HEK293T (cell line): ENCODE data around the gene DHRS12.

ENCODE experiments used
- CTCF ChIA-PET: fragments of 350-600 bp; formaldehyde crosslinking; extraction: SDS; loops from one replicate; lab custom pipeline; 2021; ENCODE audit warnings: antibody characterized with exemption, inconsistent platforms; lab: Yijun Ruan, JAX
- POLR2A ChIA-PET: fragments of 350-600 bp; formaldehyde crosslinking; extraction: SDS; loops from one replicate; lab custom pipeline; 2020; ENCODE audit warnings: antibody characterized with exemption, inconsistent platforms; lab: Yijun Ruan, JAX
- DNase-seq: peaks from one replicate; pipeline ENCODE4 v3.0.0; 2012; ENCODE audit warnings: mixed read lengths; ENCODE audit errors: extremely low spot score
- ARNT ChIP-seq: fragments of 450-650 bp; IDR thresholded peaks from 2 replicates; pipeline ENCODE4 v1.6.1; 2017; ENCODE audit warnings: mild to moderate bottlenecking
- BHLHE40 ChIP-seq: fragments of 450-650 bp; IDR thresholded peaks from 2 replicates; pipeline ENCODE4 v1.6.1; 2016; ENCODE audit warnings: mild to moderate bottlenecking, moderate library complexity, borderline replicate concordance
- CTBP1 ChIP-seq: fragments of 450-650 bp; IDR thresholded peaks from 2 replicates; pipeline ENCODE4 v1.6.1; 2016; ENCODE audit warnings: borderline replicate concordance
- ELF4 ChIP-seq: fragments of 450-650 bp; IDR thresholded peaks from 2 replicates; pipeline ENCODE4 v1.6.1; 2017; ENCODE audit warnings: antibody characterized with exemption
- FOXA1 ChIP-seq: fragments of 450-650 bp; IDR thresholded peaks from 2 replicates; pipeline ENCODE4 v1.6.1; 2016; ENCODE audit warnings: mild to moderate bottlenecking
- FOXK2 ChIP-seq: fragments of 450-650 bp; IDR thresholded peaks from 2 replicates; pipeline ENCODE4 v1.6.1; 2016; ENCODE audit warnings: mild to moderate bottlenecking
- FOXM1 ChIP-seq: fragments of 450-650 bp; IDR thresholded peaks from 2 replicates; pipeline ENCODE4 v1.6.1; 2017; ENCODE audit warnings: mild to moderate bottlenecking, borderline replicate concordance
- HDGF ChIP-seq: fragments of 450-650 bp; IDR thresholded peaks from 2 replicates; pipeline ENCODE4 v1.6.1; 2017; ENCODE audit warnings: antibody characterized with exemption, borderline replicate concordance
- L3MBTL2 ChIP-seq: fragments of 450-650 bp; conservative IDR thresholded peaks from 2 replicates; pipeline ENCODE4 v1.6.1; 2016; ENCODE audit warnings: mild to moderate bottlenecking
- LEF1 ChIP-seq: fragments of 450-650 bp; IDR thresholded peaks from 2 replicates; pipeline ENCODE4 v1.6.1; 2017; ENCODE audit warnings: mild to moderate bottlenecking, borderline replicate concordance
- NFRKB ChIP-seq: fragments of 450-650 bp; IDR thresholded peaks from 2 replicates; pipeline ENCODE4 v1.6.1; 2016; ENCODE audit warnings: mild to moderate bottlenecking, moderate library complexity
- SP1 ChIP-seq: fragments of 450-650 bp; IDR thresholded peaks from 2 replicates; pipeline ENCODE4 v1.6.1; 2017
- SUZ12 ChIP-seq: fragments of 450-650 bp; IDR thresholded peaks from 2 replicates; pipeline ENCODE4 v1.6.1; 2016; ENCODE audit warnings: mild to moderate bottlenecking
- TARDBP ChIP-seq: fragments of 450-650 bp; IDR thresholded peaks from 2 replicates; pipeline ENCODE4 v1.6.1; 2016
- ZNF384 ChIP-seq: fragments of 450-650 bp; IDR thresholded peaks from 2 replicates; pipeline ENCODE4 v1.6.1; 2016
- TF ChIP-seq, protein P1 (sequence below): fragments of 450-650 bp; IDR thresholded peaks from 2 replicates; pipeline ENCODE4 v1.6.1; 2016

The DHRS12 gene

DNA sequence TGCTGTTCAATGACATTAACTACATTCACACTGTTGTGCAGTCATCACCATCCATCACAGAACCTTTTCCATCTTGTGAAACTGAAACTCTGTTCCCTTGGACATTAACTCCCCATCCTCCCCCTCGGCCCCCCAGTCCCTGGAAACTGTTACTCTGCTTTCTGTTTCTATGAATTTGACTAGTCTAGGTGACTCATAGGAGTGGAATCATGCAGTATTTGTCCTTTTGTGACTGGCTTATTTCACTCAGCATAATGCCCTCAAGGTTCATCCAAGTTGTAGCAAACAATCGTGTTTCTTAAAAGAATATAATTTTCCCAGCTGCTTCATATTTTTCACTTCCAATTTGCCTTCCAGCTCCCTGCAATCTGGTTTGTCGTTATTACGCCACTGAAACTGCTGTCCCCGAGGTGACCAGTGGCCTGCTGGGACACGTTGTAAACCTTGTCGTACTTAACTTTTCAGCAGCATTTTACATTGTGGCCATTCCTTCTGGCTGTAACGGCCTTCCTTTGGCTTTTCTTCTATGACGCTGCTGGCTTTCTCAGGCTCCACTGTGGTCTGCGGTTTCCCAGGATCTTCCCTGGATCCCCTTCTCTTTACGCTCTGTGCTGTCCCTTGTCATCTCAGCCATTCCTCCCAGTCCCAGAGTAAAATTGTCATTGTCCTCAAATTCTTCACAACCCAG lies 74.0 kb downstream of the DHRS12 start:
- TF ChIP-seq BHLHE40: no peak
- no peak for TF ChIP-seq HDGF
- no peak for TF ChIP-seq SP1
- TF ChIP-seq ELF4: no peak
- no peak for TF ChIP-seq FOXM1
- TF ChIP-seq ARNT: no peak
- TF ChIP-seq SUZ12: no peak
- no peak for TF ChIP-seq ZNF384
- TF ChIP-seq TARDBP: no peak
- no peak for TF ChIP-seq L3MBTL2
- no peak for TF ChIP-seq FOXA1
- TF ChIP-seq FOXK2: no peak
- DNase-seq: no peak
- ChIA-PET POLR2A (no interaction called here), CTCF (no interaction called here)

DNA sequence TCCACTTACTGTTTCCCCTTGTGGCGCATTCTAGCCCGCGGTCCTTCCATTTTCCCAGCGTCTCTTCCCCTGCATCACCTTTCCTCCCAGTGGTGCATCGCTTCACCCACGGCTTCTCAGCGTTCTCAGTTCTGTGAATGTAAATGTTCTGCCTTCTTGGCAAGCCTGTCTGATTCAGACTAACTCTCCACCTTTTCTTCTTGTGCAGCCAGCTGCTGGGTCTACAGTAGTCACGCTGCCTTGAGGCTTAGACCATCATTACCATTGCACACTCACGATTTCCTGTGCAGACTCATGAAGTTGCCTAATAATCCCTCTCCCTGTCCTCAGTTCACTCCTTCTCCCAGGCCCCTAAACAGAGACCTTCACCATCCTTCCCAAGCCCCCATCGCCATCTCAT lies 75.0 kb downstream of the DHRS12 start:
- no peak for TF ChIP-seq SP1
- TF ChIP-seq ZNF384: no peak
- TF ChIP-seq FOXM1: no peak
- TF ChIP-seq LEF1: no peak
- TF ChIP-seq L3MBTL2: no peak
- TF ChIP-seq HDGF: no peak
- no peak for TF ChIP-seq FOXK2
- TF ChIP-seq ARNT: no peak
- no peak for TF ChIP-seq FOXA1
- CTCF ChIA-PET: no interaction called here
- no peak for DNase-seq
- POLR2A ChIA-PET: no interaction called here

DNA sequence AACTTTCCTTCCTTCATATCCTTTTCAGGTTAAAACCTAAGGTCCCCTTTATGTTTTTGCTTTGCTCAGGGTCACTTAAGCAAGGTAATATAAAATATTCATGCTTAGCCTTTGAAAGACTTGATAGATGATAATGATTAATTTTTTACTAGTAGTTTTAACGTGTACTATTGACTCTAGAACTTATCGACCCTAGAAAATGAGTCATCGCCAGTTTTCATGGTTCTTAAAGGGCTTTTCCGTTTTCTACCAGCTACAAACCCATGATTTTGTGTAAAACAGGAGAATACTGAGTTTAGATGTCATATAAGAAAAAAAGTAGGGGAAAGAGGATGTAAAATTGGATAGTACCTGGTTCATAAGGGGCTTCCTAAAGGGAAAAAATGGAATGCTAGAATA lies 75.7 kb downstream of the DHRS12 start:
- no peak for DNase-seq
- ChIA-PET POLR2A (no interaction called here), CTCF (no interaction called here)
- TF ChIP-seq, protein P1, sequence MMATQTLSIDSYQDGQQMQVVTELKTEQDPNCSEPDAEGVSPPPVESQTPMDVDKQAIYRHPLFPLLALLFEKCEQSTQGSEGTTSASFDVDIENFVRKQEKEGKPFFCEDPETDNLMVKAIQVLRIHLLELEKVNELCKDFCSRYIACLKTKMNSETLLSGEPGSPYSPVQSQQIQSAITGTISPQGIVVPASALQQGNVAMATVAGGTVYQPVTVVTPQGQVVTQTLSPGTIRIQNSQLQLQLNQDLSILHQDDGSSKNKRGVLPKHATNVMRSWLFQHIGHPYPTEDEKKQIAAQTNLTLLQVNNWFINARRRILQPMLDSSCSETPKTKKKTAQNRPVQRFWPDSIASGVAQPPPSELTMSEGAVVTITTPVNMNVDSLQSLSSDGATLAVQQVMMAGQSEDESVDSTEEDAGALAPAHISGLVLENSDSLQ: no peak
- TF ChIP-seq SP1 (no peak), BHLHE40 (no peak), ELF4 (no peak), ZNF384 (no peak), TARDBP (no peak), ARNT (no peak), SUZ12 (no peak)

DNA sequence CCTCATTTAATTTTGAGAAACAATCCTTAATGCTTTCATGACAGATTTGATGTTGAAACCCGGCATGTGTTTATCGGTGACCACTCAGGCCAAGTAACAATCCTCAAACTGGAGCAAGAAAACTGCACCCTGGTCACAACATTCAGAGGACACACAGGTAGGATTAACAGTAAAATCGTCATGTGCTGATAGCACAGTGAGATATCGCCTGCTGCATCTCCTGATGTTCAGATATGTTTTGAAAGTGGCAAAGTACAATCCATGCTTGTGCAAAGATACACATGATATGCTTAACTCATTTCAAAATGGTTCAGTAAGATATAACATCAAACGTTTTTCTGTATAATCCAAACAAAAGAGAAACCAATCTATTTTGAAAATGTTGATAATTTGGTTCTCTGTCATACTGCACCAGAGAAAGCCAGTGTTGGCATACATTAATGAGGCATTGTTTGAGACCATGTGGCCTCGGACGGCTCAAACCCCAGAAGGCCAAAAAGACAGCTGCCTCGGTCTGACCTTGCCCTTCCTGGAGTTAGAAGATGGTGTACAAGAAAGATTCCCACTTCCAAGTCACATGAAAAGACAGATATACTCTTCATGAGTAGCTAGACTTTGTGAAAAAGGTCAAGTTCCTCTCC lies 76.2 kb downstream of the DHRS12 start:
- TF ChIP-seq TARDBP (no peak), SP1 (no peak), NFRKB (no peak), ELF4 (no peak), ZNF384 (no peak), L3MBTL2 (no peak), BHLHE40 (no peak), FOXK2 (no peak)
- ChIA-PET CTCF (no interaction called here), POLR2A (no interaction called here)
- no peak for DNase-seq

DNA sequence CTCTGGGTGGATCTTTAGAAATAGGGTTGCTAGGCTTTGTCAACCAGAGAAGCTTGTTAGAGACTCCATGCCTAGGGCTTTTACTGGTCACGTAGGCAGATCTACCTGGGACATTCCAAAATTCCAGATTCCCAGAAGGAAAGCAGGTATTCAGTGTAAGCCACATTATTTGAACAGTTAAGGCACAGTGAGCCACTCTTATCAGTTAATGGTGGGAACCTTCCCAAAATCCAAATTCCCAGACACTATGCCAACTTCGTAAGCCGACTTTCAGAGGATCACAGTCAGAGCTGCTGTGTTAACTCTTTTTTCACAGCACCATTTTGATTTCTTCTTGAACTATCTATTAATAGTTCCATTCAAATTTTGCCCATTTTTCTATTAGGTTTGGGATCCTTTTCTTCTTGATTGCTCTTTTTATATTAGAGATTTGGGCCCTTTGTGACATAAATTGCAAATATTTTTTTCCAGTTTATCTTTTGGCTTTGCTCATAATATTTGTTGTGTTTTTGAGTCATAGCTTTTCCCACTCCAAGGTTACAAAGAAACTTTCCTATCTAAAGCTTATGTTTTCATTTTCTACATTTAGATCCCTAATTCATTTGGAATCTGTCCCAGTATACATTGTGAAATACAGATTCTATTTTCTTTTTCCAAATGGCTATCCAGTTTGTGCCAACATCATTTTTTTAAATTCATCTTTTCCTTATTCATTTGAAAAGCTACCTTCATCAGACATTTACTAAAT lies 77.3 kb downstream of the DHRS12 start:
- DNase-seq: no peak
- TF ChIP-seq FOXA1: no peak
- TF ChIP-seq FOXM1: no peak
- TF ChIP-seq ZNF384: no peak
- no peak for TF ChIP-seq SP1
- no peak for TF ChIP-seq ELF4
- TF ChIP-seq ARNT: no peak
- CTCF ChIA-PET: no interaction called here
- POLR2A ChIA-PET: no interaction called here

DNA sequence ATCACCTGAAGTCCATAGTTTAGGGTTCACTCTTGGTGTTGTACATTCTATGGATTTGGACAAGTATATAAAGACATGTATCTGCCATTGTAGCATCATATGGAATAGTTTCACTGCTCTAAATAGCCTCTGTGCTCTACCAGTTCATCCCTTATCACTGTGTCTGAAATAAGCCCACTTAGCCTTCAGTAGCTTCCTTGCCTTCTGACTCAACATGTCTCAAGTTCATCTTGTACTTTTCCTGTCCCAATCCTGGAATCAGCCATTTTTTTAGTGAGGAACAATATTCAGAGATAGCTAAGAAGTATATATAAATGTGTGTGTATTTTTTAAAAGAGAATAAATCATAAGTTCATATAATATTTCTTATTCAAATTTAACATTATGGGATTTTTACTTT lies 79.2 kb downstream of the DHRS12 start:
- CTCF ChIA-PET: no interaction called here
- POLR2A ChIA-PET: no interaction called here
- no peak for TF ChIP-seq CTBP1
- TF ChIP-seq BHLHE40: no peak
- no peak for TF ChIP-seq NFRKB
- no peak for TF ChIP-seq ZNF384
- TF ChIP-seq L3MBTL2: no peak
- no peak for DNase-seq

DNA sequence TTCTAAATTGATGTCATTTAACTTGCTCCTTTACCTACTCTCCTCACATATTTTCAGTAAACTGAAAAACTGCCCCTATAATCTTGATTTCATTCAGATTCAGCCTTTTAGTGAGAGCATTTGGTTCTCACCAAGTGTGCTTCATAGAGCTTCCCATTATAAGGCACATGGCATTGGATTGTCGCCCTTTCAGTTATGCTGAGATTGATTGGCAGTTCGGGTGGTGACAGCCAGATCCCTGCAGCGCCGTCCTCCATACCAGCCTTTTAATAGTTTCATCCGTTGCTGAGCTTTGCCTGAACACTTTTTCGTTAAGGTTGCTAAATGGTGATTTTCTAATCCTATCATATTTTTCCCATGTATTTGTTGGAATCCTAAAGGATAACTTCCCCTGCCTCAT lies 80.4 kb downstream of the DHRS12 start:
- POLR2A ChIA-PET: no interaction called here
- CTCF ChIA-PET: no interaction called here
- no peak for TF ChIP-seq LEF1
- no peak for DNase-seq

DNA sequence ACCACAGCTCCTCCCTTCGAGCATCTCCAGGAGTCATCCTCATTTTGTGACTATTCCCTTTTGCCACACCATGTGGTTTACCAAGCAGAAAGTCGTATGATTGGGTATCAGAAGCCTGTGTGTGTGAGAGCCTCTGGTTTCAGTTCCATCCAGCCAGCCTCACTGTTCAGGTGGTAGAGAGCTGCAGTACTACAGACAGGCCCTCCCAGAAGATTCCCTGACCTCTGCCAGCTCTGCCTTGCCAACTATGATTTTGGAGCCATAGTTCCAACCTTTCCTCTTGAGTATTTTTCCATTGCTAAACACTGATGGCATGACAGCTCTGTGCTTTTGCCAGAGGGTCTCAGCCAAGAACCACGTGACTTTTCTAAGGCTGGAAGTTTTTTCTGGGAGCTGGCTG lies 82.5 kb downstream of the DHRS12 start:
- TF ChIP-seq FOXA1 (no peak), ZNF384 (no peak), LEF1 (no peak), FOXK2 (no peak), ARNT (no peak), ELF4 (no peak), HDGF (no peak), NFRKB (no peak), TARDBP (no peak), CTBP1 (no peak), SUZ12 (no peak), SP1 (no peak), BHLHE40 (no peak), FOXM1 (no peak), L3MBTL2 (no peak)
- TF ChIP-seq, protein P1: no peak
- DNase-seq: no peak
- POLR2A ChIA-PET: interaction anchor here (1.2 kb wide), 1 partner anchor 18 kb away, joined by 3 read pairs; no protein-coding TSS in a partner anchor
- CTCF ChIA-PET: no interaction called here
